GM18861 (cell line): ENCODE results near the gene SYCP2L.
A peak's percentile ranks its signal among the peaks of the same experiment; 100 is the strongest.
"Not testable (repeated sequence)": the region's sequence is repeated elsewhere in the genome, so short reads cannot be mapped to it uniquely, and the experiment has no call there.

Experiments used
- ATAC-seq: cut with Tn5 transposase; IDR thresholded peaks from one replicate; pipeline ENCODE4 v1.9.1; 2021; ENCODE audit not compliant: unreplicated experiment

The SYCP2L gene

GRCh38 chr6:10886691-10887502 is at the start of gene SYCP2L:
Gene SYCP2L, plus strand, starts transcription at chr6:10887052. Its CDS starts 75 bp downstream, at chr6:10887127.
- ATAC-seq = peak; percentile 34

- ATAC-seq = no peak
Observed at GRCh38 chr6:10837622-10837994, 49.2 kb upstream of the SYCP2L start.

- peak; percentile 70 for ATAC-seq
Observed at GRCh38 chr6:10837995-10838793, 48.7 kb upstream of the SYCP2L start, which contains the start of gene MAK. Gene MAK, minus strand, starts transcription at chr6:10838539. Its CDS starts 7,891 bp downstream, at chr6:10830648.

GRCh38 chr6:10838794-10839333 is 48.0 kb upstream of the SYCP2L start:
- ATAC-seq = peak; percentile 62

GRCh38 chr6:10843554-10843953 is 43.3 kb upstream of the SYCP2L start:
- ATAC-seq = no peak

GRCh38 chr6:10847684-10848083 is 39.2 kb upstream of the SYCP2L start:
- no peak for ATAC-seq

- no peak for ATAC-seq
Observed at GRCh38 chr6:10849901-10850300, 37.0 kb upstream of the SYCP2L start.

- ATAC-seq = no peak
Observed at GRCh38 chr6:10850728-10851127, 36.1 kb upstream of the SYCP2L start.

GRCh38 chr6:10852361-10852960 is 34.4 kb upstream of the SYCP2L start:
- no peak for ATAC-seq

- ATAC-seq = not testable (repeated sequence)
Observed at GRCh38 chr6:10853849-10854300, 33.0 kb upstream of the SYCP2L start.

GRCh38 chr6:10854922-10855632 is 31.8 kb upstream of the SYCP2L start:
- ATAC-seq = no peak

- ATAC-seq = no peak
Observed at GRCh38 chr6:10857259-10857658, 29.6 kb upstream of the SYCP2L start.

GRCh38 chr6:10861086-10861485 is 25.8 kb upstream of the SYCP2L start:
- no peak for ATAC-seq

GRCh38 chr6:10862361-10862760 is 24.5 kb upstream of the SYCP2L start:
- no peak for ATAC-seq

- ATAC-seq = not testable (repeated sequence)
Observed at GRCh38 chr6:10863031-10863430, 23.8 kb upstream of the SYCP2L start.

- not testable (repeated sequence) for ATAC-seq
Observed at GRCh38 chr6:10866709-10867108, 20.1 kb upstream of the SYCP2L start.

- no peak for ATAC-seq
Observed at GRCh38 chr6:10867952-10868351, 18.9 kb upstream of the SYCP2L start.

- ATAC-seq = no peak
Observed at GRCh38 chr6:10873374-10873773, 13.5 kb upstream of the SYCP2L start.

- ATAC-seq = no peak
Observed at GRCh38 chr6:10874207-10874606, 12.6 kb upstream of the SYCP2L start.

- no peak for ATAC-seq
Observed at GRCh38 chr6:10875026-10875425, 11.8 kb upstream of the SYCP2L start.

GRCh38 chr6:10877012-10877411 is 9.8 kb upstream of the SYCP2L start:
- no peak for ATAC-seq
